T-cell (primary cell): ENCODE data around the gene TP53I13. TPM values are rescaled to one million over a fixed set of nuclear protein-coding genes. Genes with fewer than 3 reads are reported as not detected.
A peak's percentile ranks its signal among the peaks of the same experiment; 100 is the strongest.

Experiments
- ATAC-seq, 4 experiments: fragments of 200-7000 bp in 3 of 4; fragments of 150-1000 bp in 1 of 4; cut with Tn5 transposase; replicated peaks in 1 of 4; 1 replicate in 3 of 4; 2 replicates in 1 of 4; pipeline ENCODE4 v1.10.0; 2021; ENCODE audit warnings: moderate library complexity in 3 of 4, mild to moderate bottlenecking in 2 of 4, moderate number of reproducible peaks in 1 of 4
- CTCF ChIA-PET, 2 donors: fragments of 300-600 bp; sonication (Branson Sonifier 250); formaldehyde crosslinking; loops; one replicate each; lab custom pipeline; 2022; ENCODE audit warnings: antibody characterized with exemption in 2 of 2; lab: Charles Lee
- POLR2A ChIA-PET, 2 donors: fragments of 300-600 bp; sonication (Branson Sonifier 250); formaldehyde crosslinking; loops; one replicate each; lab custom pipeline; 2022; ENCODE audit warnings: antibody characterized with exemption in 2 of 2; lab: Charles Lee
- DNase-seq, 35 experiments: peaks; one replicate each; pipeline versions ENCODE4 v3.0.0 to v3.0.0-alpha.2; 2013 to 2023
- H3K27ac ChIP-seq: one replicate; pipeline ENCODE4 v1.5.1; 2013; ENCODE audit warnings: low read length
- H3K27me3 ChIP-seq, 2 experiments: replicated peaks in 1 of 2; 1 replicate in 1 of 2; 2 replicates in 1 of 2; pipeline versions ENCODE4 v1.6.1 to v1.7.0; 2013; ENCODE audit warnings: low read length in 1 of 2, mixed read lengths in 1 of 2; ENCODE audit not compliant: control insufficient read depth in 2 of 2, insufficient read depth in 2 of 2; ENCODE audit errors: extremely low read depth in 1 of 2
- H3K36me3 ChIP-seq, 2 donors: 1 replicate in 1 of 2; 2 replicates in 1 of 2; pipeline versions ENCODE4 v1.6.1 to v1.7.0; 2013; ENCODE audit warnings: low read length in 1 of 2; ENCODE audit not compliant: control insufficient read depth in 2 of 2, insufficient read depth in 1 of 2; ENCODE audit errors: extremely low read depth in 1 of 2
- H3K4me1 ChIP-seq, 2 experiments: 1 replicate in 1 of 2; 2 replicates in 1 of 2; pipeline versions ENCODE4 v1.6.1 to v1.7.0; 2013; ENCODE audit warnings: low read length in 2 of 2, mixed read lengths in 1 of 2; ENCODE audit not compliant: insufficient read depth in 2 of 2, control insufficient read depth in 1 of 2; ENCODE audit errors: extremely low read depth in 1 of 2
- H3K4me3 ChIP-seq, 2 donors: 1 replicate in 1 of 2; 2 replicates in 1 of 2; pipeline versions ENCODE4 v1.5.1 to v1.7.0; 2013; ENCODE audit warnings: mild to moderate bottlenecking in 2 of 2, low read length in 1 of 2, moderate library complexity in 1 of 2; ENCODE audit not compliant: control insufficient read depth in 1 of 2; ENCODE audit errors: extremely low read depth in 1 of 2
- H3K9me3 ChIP-seq: 2 replicates; pipeline ENCODE4 v1.7.0; 2013
- H3K27ac Mint-ChIP-seq, 2 donors: one replicate each; pipeline ENCODE4 v1.8.0; 2020 to 2021; ENCODE audit warnings: mild to moderate bottlenecking in 2 of 2, mixed read lengths in 2 of 2
- H3K27me3 Mint-ChIP-seq, 2 donors: one replicate each; pipeline ENCODE4 v1.8.0; 2021 to 2022; ENCODE audit warnings: mixed read lengths in 2 of 2
- H3K36me3 Mint-ChIP-seq: one replicate; pipeline ENCODE4 v1.8.0; 2021; ENCODE audit warnings: mixed read lengths
- H3K4me1 Mint-ChIP-seq, 3 donors: one replicate each; pipeline ENCODE4 v1.8.0; 2020 to 2022; ENCODE audit warnings: mixed read lengths in 3 of 3, mild to moderate bottlenecking in 1 of 3
- H3K4me3 Mint-ChIP-seq, 3 donors: one replicate each; pipeline ENCODE4 v1.8.0; 2020 to 2022; ENCODE audit warnings: mild to moderate bottlenecking in 3 of 3, mixed read lengths in 3 of 3, moderate library complexity in 3 of 3
- H3K9me3 Mint-ChIP-seq, 3 donors: one replicate each; pipeline ENCODE4 v1.8.0; 2020 to 2022; ENCODE audit warnings: mixed read lengths in 3 of 3
- WGBS: methylation state at CpG from one replicate; pipeline ENCODE4 v1.1.5; 2013; ENCODE audit warnings: missing lambda C conversion rate; ENCODE audit not compliant: insufficient coverage; 5-methylcytosine and 5-hydroxymethylcytosine counted together
- total RNA-seq, 35 experiments: library from RNA in 6 of 35; stranded (reverse) in 6 of 35; fragments of 120-200 nt in 1 of 35; gene quantifications; one replicate each; pipeline versions ENCODE4 v1.2.1 to v1.2.4 and lab custom pipeline; 2013 to 2026

Gene TP53I13
- total RNA-seq, 5 donors from 2014 or later (not counting 1 experiment from before 2014, with no cell fraction given): 56.0 to 166 (median 128) TPM

- Mint-ChIP-seq H3K4me1 (peaks cover 31 to 40% (median 37%) of the 10 kb centered on the region in 3 donors), H3K4me3 (peak overlapping the region; percentile 78 to 89 (median 87)), H3K36me3 (no peaks in the 10 kb centered on the region), H3K27ac (peak overlapping the region; percentile 84 to 91), H3K9me3 (no peaks in the 10 kb centered on the region), H3K27me3 (no peaks in the 10 kb centered on the region)
- ChIA-PET POLR2A (interaction anchor here in 1 of 2 donors (0.5 to 0.6 kb wide), 2 partner anchors 93 to 163 kb away, joined by 3 to 7 read pairs; no protein-coding TSS in a partner anchor), CTCF (interaction anchor here (0.6 to 6.0 kb wide), 12 partner anchors 9 to 1873 kb away, joined by 3 to 56 read pairs (median 4); partner anchors contain the start of genes ABHD15 (in 1 of the 2), ANKRD13B (in 1 of the 2) and PHF12 (in 1 of the 2))
- Histone ChIP-seq H3K27me3 (peaks cover 0 to 9% of the 10 kb centered on the region in 2 experiments), H3K9me3 (no peaks in the 10 kb centered on the region), H3K27ac (peak overlapping the region; percentile 47), H3K36me3 (no peaks in the 10 kb centered on the region), H3K4me3 (peak overlapping the region; percentile 53 to 57), H3K4me1 (peaks cover 27 to 59% of the 10 kb centered on the region in 2 experiments)
- ATAC-seq: peak; percentile 67 to 73 (median 68)
- under 1% methylated on average over 58 of the region's 74 CpGs for WGBS
- peak; percentile 59 to 89 (median 75) for DNase-seq
Measured at GRCh38 chr17:29615492-29616299, 47.2 kb downstream of the TP53I13 start.

GRCh38 chr17:29616300-29617048 lies 48.0 kb downstream of the TP53I13 start:
- POLR2A ChIA-PET: interaction anchor here (0.5 to 1.0 kb wide), 3 partner anchors 16 to 162 kb away, joined by 3 to 8 read pairs (median 7); no protein-coding TSS in a partner anchor
- peaks cover 27 to 59% of the 10 kb centered on the region in 2 experiments for H3K4me1 ChIP-seq
- 17% methylated on average over 22 of the region's 32 CpGs for WGBS
- ATAC-seq (no peak), DNase-seq (peak in 3 of 35 experiments; percentile 25 to 44 (median 27))
- no peak overlapping the region for H3K27ac ChIP-seq
- H3K4me1 Mint-ChIP-seq: peaks cover 31 to 44% (median 37%) of the 10 kb centered on the region in 3 donors
- CTCF ChIA-PET: interaction anchor here (0.5 to 6.0 kb wide), 29 partner anchors 7 to 665 kb away, joined by 3 to 56 read pairs (median 4); partner anchors contain the start of genes ABHD15 (in 1 of the 2), ANKRD13B (in 1 of the 2), PHF12 (in 1 of the 2) and SSH2 (in 1 of the 2)
- H3K27ac Mint-ChIP-seq: peak overlapping the region in 1 of 2 donors; percentile 36
- H3K36me3 ChIP-seq: no peaks in the 10 kb centered on the region
- H3K36me3 Mint-ChIP-seq: no peaks in the 10 kb centered on the region
- H3K4me3 Mint-ChIP-seq: peak overlapping the region; percentile 78 to 89 (median 87)
- H3K27me3 ChIP-seq: peaks cover 0 to 9% of the 10 kb centered on the region in 2 experiments
- peak overlapping the region; percentile 53 to 57 for H3K4me3 ChIP-seq
- no peaks in the 10 kb centered on the region for H3K9me3 ChIP-seq
- H3K9me3 Mint-ChIP-seq: no peaks in the 10 kb centered on the region
- H3K27me3 Mint-ChIP-seq: no peaks in the 10 kb centered on the region

- no peaks in the 10 kb centered on the region for H3K36me3 ChIP-seq
- ChIA-PET CTCF (interaction anchor here (0.5 to 6.0 kb wide), 33 partner anchors 8 to 665 kb away, joined by 3 to 56 read pairs (median 3); partner anchors contain the start of genes ABHD15 (in 1 of the 2), ANKRD13B (in 1 of the 2), PHF12 (in 1 of the 2) and SSH2 (in 1 of the 2)), POLR2A (interaction anchor here (0.6 to 1.0 kb wide), 3 partner anchors 17 to 979 kb away, joined by 3 to 8 read pairs (median 3); no protein-coding TSS in a partner anchor)
- H3K4me1 ChIP-seq: peaks cover 30 to 64% of the 10 kb centered on the region in 2 experiments
- H3K27ac Mint-ChIP-seq: peak overlapping the region; percentile 36 to 69
- no peaks in the 10 kb centered on the region for H3K36me3 Mint-ChIP-seq
- H3K4me3 Mint-ChIP-seq: peak overlapping the region; percentile 78 to 89 (median 87)
- peak; percentile 77 to 94 (median 87) for DNase-seq
- H3K9me3 Mint-ChIP-seq: no peaks in the 10 kb centered on the region
- H3K4me3 ChIP-seq: peak overlapping the region; percentile 53 to 57
- no peak overlapping the region for H3K27ac ChIP-seq
- peaks cover 35 to 47% (median 41%) of the 10 kb centered on the region in 3 donors for H3K4me1 Mint-ChIP-seq
- WGBS: 0% methylated on average over 8 of the region's 16 CpGs
- ATAC-seq: peak; percentile 57 to 67 (median 62)
- no peaks in the 10 kb centered on the region for H3K9me3 ChIP-seq
- H3K27me3 Mint-ChIP-seq: no peaks in the 10 kb centered on the region
- peaks cover 0 to 9% of the 10 kb centered on the region in 2 experiments for H3K27me3 ChIP-seq
Measured at GRCh38 chr17:29617125-29617480, 48.6 kb downstream of the TP53I13 start.

GRCh38 chr17:29617481-29618271 lies 49.2 kb downstream of the TP53I13 start:
- DNase-seq: peak; percentile 73 to 92 (median 83)
- H3K27ac Mint-ChIP-seq: peak overlapping the region; percentile 36 to 69
- H3K27me3 Mint-ChIP-seq: no peaks in the 10 kb centered on the region
- H3K9me3 ChIP-seq: no peaks in the 10 kb centered on the region
- peaks cover 38 to 49% (median 43%) of the 10 kb centered on the region in 3 donors for H3K4me1 Mint-ChIP-seq
- peaks cover 30 to 69% of the 10 kb centered on the region in 2 experiments for H3K4me1 ChIP-seq
- peak overlapping the region; percentile 81 for H3K27ac ChIP-seq
- ATAC-seq: peak; percentile 28 to 57 (median 46)
- ChIA-PET POLR2A (interaction anchor here (0.6 to 1.0 kb wide), 5 partner anchors 17 to 980 kb away, joined by 3 to 8 read pairs (median 3); no protein-coding TSS in a partner anchor), CTCF (interaction anchor here (0.5 to 6.0 kb wide), 35 partner anchors 8 to 1477 kb away, joined by 3 to 56 read pairs (median 4); partner anchors contain the start of genes ABHD15 (in 1 of the 2), ANKRD13B (in 1 of the 2), CRLF3 (in 1 of the 2) and PHF12 (in 1 of the 2))
- peak overlapping the region; percentile 53 to 57 for H3K4me3 ChIP-seq
- WGBS: 1% methylated on average over 68 of the region's 68 CpGs
- no peaks in the 10 kb centered on the region for H3K36me3 ChIP-seq
- peaks cover 0 to 9% of the 10 kb centered on the region in 2 experiments for H3K27me3 ChIP-seq
- H3K36me3 Mint-ChIP-seq: no peaks in the 10 kb centered on the region
- peak overlapping the region; percentile 78 to 89 (median 87) for H3K4me3 Mint-ChIP-seq
- no peaks in the 10 kb centered on the region for H3K9me3 Mint-ChIP-seq
